Vagina (tissue), 2 donors: Measurements from ENCODE around the gene LACC1.

Source experiments
- POLR2A ChIP-seq, 2 donors: fragments of 450-650 bp; IDR thresholded peaks; one replicate each; pipeline ENCODE4 v1.6.1; 2017; ENCODE audit warnings: antibody characterized with exemption in 2 of 2, mild to moderate bottlenecking in 2 of 2, moderate library complexity in 2 of 2
- POLR2AphosphoS5 ChIP-seq, 2 donors: sonication (generic); formaldehyde crosslinking; IDR thresholded peaks; one replicate each; pipeline ENCODE4 v1.9.0; 2017; ENCODE audit warnings: antibody characterized with exemption in 2 of 2, mild to moderate bottlenecking in 2 of 2, low read depth in 1 of 2; ENCODE audit not compliant: insufficient read depth in 1 of 2
- TF ChIP-seq, protein P1 (sequence below), 3 experiments: fragments of 450-650 bp in 2 of 3; fragments of 200-600 bp in 1 of 3; sonication (generic) in 1 of 3; IDR thresholded peaks; one replicate each; pipeline ENCODE4 v1.5.1; 2017 to 2019; ENCODE audit warnings: antibody characterized with exemption in 3 of 3, mild to moderate bottlenecking in 2 of 3, moderate library complexity in 2 of 3

GRCh38 chr13:43918636-43919035 is 38.9 kb downstream of the LACC1 start:
- TF ChIP-seq, protein P1, sequence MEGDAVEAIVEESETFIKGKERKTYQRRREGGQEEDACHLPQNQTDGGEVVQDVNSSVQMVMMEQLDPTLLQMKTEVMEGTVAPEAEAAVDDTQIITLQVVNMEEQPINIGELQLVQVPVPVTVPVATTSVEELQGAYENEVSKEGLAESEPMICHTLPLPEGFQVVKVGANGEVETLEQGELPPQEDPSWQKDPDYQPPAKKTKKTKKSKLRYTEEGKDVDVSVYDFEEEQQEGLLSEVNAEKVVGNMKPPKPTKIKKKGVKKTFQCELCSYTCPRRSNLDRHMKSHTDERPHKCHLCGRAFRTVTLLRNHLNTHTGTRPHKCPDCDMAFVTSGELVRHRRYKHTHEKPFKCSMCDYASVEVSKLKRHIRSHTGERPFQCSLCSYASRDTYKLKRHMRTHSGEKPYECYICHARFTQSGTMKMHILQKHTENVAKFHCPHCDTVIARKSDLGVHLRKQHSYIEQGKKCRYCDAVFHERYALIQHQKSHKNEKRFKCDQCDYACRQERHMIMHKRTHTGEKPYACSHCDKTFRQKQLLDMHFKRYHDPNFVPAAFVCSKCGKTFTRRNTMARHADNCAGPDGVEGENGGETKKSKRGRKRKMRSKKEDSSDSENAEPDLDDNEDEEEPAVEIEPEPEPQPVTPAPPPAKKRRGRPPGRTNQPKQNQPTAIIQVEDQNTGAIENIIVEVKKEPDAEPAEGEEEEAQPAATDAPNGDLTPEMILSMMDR (IDR thresholded peaks at IDR 0.05), result no peak
- TF ChIP-seq POLR2AphosphoS5 (IDR thresholded peaks at IDR 0.05; ENCODE audit: insufficient read depth in 1 of 2, low read depth in 1 of 2), result no peak
- no peak for TF ChIP-seq POLR2A (IDR thresholded peaks at IDR 0.05)
